Uterus (tissue), 2 donors: ENCODE results near the gene B3GALT2.

Experiments used
- POLR2A ChIP-seq, 2 donors: fragments of 450-650 bp; IDR thresholded peaks; one replicate each; pipeline ENCODE4 v1.6.1; 2016; ENCODE audit warnings: antibody characterized with exemption in 2 of 2, mild to moderate bottlenecking in 1 of 2, moderate library complexity in 1 of 2
- TF ChIP-seq, protein P1 (sequence below), 4 experiments: fragments of 200-600 bp in 2 of 4; fragments of 450-650 bp in 2 of 4; sonication (generic) in 2 of 4; IDR thresholded peaks; one replicate each; pipeline ENCODE4 v1.5.1; 2016 to 2019; ENCODE audit warnings: antibody characterized with exemption in 4 of 4, mild to moderate bottlenecking in 2 of 4, moderate library complexity in 1 of 4

DNA sequence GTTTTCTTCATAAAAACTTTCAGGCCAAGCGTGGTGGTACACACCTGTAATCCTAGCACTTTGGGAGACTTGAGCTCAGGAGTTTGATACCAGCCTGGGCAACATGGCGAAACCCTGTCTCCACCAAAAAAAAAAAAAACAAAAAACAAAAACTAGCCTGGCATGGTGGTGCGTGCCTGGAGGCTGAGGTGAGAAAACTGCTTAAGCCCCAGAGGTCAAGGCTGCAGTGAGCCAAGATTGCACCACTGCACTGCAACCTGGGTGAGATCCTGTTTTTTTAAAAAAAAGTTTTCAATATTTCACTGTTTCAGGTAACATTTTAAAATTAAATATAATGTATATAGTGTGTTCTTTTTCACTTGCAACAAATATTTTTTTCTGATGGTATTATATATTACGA is 13.5 kb upstream of the B3GALT2 start:
- TF ChIP-seq, protein P1, sequence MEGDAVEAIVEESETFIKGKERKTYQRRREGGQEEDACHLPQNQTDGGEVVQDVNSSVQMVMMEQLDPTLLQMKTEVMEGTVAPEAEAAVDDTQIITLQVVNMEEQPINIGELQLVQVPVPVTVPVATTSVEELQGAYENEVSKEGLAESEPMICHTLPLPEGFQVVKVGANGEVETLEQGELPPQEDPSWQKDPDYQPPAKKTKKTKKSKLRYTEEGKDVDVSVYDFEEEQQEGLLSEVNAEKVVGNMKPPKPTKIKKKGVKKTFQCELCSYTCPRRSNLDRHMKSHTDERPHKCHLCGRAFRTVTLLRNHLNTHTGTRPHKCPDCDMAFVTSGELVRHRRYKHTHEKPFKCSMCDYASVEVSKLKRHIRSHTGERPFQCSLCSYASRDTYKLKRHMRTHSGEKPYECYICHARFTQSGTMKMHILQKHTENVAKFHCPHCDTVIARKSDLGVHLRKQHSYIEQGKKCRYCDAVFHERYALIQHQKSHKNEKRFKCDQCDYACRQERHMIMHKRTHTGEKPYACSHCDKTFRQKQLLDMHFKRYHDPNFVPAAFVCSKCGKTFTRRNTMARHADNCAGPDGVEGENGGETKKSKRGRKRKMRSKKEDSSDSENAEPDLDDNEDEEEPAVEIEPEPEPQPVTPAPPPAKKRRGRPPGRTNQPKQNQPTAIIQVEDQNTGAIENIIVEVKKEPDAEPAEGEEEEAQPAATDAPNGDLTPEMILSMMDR (IDR thresholded peaks at IDR 0.05) = no peak
- TF ChIP-seq POLR2A (IDR thresholded peaks at IDR 0.05) = no peak
